ENCODE measurements around the gene MMP11.
A peak's percentile ranks its signal among the peaks of the same experiment; 100 is the strongest.

The MMP11 gene

GRCh38 chr22:23781065-23781464 is 8.4 kb downstream of the MMP11 start:
- no peak for DNase-seq (ENCODE audit: low read depth)

- DNase-seq (ENCODE audit: low read depth): no peak
These were observed 9.0 kb downstream of the MMP11 start for GRCh38 chr22:23781511-23782183.

- no peak for DNase-seq (ENCODE audit: low read depth)
These were observed 9.6 kb downstream of the MMP11 start for GRCh38 chr22:23782252-23782651.

GRCh38 chr22:23782703-23783102 is 10.1 kb downstream of the MMP11 start:
- no peak for DNase-seq (ENCODE audit: low read depth)

DNA sequence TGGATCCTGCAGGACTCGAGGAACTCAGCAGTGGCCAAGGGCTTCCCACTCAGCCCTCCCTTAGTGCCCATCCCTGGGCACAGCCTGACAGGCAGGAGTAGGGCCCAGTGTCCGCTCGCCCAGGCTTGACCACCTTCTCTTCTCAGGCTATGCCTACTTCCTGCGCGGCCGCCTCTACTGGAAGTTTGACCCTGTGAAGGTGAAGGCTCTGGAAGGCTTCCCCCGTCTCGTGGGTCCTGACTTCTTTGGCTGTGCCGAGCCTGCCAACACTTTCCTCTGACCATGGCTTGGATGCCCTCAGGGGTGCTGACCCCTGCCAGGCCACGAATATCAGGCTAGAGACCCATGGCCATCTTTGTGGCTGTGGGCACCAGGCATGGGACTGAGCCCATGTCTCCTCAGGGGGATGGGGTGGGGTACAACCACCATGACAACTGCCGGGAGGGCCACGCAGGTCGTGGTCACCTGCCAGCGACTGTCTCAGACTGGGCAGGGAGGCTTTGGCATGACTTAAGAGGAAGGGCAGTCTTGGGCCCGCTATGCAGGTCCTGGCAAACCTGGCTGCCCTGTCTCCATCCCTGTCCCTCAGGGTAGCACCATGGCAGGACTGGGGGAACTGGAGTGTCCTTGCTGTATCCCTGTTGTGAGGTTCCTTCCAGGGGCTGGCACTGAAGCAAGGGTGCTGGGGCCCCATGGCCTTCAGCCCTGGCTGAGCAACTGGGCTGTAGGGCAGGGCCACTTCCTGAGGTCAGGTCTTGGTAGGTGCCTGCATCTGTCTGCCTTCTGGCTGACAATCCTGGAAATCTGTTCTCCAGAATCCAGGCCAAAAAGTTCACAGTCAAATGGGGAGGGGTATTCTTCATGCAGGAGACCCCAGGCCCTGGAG is 10.9 kb downstream of the MMP11 start:
- no peak for DNase-seq (ENCODE audit: low read depth)

DNA sequence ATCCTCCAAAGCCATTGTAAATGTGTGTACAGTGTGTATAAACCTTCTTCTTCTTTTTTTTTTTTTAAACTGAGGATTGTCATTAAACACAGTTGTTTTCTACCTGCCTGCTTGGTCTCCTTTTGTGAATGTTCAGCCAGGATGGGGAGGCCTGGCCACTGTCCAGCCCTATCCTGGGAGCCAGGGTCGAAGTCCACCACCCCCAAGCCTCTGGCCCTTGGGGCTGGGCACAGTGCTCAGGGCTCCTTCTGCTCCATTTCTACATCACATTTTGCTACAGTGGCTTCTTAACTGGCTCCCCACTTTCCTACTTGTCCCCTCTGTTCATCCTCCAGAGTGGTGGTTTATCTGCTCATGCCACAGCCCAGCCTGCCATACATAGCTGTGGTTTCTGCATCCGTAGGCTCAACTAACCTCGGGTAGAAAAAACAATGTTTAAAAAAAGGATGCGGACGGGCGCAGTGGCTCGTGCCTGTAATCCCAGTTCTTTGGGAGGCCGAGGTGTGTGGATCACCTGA is 11.6 kb downstream of the MMP11 start:
- DNase-seq (ENCODE audit: low read depth): no peak

- DNase-seq (ENCODE audit: low read depth): no peak
These were observed 13.6 kb downstream of the MMP11 start for GRCh38 chr22:23786261-23786710.

DNA sequence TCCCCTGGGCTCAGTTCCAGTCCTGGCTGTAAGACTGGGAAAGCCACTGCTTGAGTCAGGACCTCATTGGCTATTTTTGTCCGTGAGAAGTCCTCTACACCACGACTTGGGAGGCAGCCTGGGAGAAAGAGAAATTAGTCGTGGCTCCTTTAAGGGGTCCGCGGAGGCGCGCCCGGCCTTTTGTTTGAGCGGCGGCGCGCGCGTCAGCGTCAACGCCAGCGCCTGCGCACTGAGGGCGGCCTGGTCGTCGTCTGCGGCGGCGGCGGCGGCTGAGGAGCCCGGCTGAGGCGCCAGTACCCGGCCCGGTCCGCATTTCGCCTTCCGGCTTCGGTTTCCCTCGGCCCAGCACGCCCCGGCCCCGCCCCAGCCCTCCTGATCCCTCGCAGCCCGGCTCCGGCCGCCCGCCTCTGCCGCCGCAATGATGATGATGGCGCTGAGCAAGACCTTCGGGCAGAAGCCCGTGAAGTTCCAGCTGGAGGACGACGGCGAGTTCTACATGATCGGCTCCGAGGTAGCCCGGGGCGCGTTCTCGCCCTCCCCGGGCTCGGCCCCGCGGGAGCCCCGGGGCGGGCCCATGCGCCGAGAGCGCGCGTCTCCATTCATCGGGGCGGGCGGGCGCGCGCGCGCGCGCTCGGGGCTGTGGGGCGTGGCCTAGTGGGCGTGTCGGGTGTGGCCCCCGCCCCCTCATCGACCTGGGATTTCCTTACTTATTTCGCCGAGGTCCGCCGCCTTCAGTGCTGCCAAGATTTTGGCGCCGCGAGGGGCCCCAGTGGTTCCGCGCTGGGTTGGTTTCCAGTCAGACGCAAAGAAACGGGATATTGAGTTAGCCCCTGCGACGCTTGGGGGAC is 14.3 kb downstream of the MMP11 start, which contains the start of gene SMARCB1:
SMARCB1 (plus strand) TSS at position 215 of the 848 bp plus-strand sequence; CDS start at position 419, 204 bp downstream.
- DNase-seq (ENCODE audit: low read depth): peak; percentile 86

- DNase-seq (ENCODE audit: low read depth): no peak
These were observed 14.9 kb downstream of the MMP11 start for GRCh38 chr22:23787600-23787896.

DNA sequence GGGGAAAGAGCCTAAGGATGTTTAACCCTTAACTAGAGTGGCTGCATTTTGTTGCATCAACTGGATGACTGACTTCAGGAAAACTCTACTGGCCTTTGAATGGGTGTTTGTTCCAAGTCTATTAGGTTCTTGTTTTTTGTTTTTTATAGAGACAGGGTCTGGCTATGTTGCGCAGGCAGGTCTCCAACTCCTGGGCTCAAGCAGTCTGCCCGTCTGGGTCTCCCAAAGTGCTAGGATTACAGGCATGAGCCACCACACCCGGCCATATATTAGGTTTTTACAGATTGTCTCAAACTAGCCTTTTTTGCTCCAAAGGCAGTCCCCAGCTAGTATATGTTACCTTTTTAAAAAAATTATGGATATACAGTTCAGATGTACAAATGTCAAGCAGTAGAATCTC is 15.3 kb downstream of the MMP11 start:
- DNase-seq (ENCODE audit: low read depth): no peak

DNA sequence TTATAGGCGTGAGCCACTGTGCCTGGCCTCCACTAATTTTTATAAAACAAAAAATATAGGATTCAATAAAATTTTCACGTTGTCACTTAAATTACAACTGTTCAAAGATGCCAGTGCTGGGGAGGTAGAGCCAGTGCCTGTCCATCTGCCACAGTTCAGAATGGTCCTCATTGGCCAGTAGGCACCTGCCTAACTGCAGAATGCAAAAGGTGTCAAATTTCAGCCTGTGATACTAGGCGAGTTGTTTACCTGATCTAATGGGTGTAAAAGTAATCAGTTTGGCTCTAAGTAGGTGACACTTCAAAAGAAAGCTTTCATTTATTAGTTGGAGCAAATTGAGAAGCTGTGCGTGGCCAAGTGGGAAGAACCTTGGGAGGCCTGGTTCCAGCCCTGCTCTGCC is 16.5 kb downstream of the MMP11 start:
- DNase-seq (ENCODE audit: low read depth): no peak

GRCh38 chr22:23789638-23790037 is 17.0 kb downstream of the MMP11 start:
- DNase-seq (ENCODE audit: low read depth): no peak

DNA sequence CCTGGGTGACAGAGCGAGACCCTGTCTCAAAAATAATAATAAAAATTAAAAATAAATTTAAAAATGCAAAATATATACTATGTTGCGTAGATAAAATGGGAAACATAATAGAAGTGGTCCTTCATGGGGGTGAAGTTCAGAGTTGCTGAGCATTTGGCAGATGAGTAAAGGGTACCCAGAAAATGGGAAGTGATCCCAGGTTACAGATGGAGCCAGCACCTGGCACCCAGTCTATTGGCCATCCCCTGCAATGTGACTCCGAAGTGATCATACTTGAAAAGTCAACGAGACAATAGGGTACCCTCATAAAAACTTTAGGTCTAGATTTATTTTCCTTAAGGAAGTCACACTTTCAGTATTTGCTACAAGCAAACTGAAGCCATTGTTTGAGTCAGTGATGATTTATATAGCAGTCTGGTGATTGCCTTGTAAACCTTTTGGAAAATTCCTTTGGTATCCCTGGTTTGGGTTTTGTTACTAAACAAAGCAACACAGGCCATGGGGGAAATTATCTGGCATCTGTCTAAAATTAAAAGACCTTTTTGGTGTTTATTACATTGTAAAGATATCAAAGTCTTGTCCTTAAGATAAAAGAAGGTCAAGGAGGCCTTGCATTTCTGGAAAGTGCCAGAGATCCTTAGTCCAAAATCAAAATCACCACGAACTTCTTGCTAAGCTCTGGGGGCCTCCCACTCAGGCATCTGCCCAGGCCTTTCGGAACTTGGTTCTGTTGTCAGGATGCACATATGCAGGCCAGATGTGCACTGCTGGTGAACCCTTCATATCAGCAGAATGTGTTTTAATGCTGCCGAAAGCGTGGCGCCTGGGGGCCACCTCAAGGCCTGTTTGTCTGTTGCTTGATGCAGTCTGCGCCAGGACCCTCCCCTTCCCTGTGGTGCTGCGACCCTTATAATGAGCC is 18.4 kb downstream of the MMP11 start:
- DNase-seq (ENCODE audit: low read depth): no peak

- DNase-seq (ENCODE audit: low read depth): no peak
These were observed 19.3 kb downstream of the MMP11 start for GRCh38 chr22:23791738-23792645.

DNA sequence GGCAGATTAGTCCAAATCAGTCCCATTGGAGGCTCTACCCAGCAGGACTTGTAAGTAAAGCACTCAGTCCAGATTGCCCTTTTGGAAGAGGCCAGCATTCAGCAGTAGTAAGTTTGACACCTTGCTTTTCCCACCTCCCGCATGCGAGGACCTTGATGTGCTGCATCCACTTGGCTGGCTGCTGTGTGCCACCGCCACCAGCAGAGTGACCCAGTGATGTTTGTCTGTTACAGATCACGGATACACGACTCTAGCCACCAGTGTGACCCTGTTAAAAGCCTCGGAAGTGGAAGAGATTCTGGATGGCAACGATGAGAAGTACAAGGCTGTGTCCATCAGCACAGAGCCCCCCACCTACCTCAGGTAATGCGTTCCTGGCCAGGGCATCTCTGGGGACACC is 20.7 kb downstream of the MMP11 start:
- DNase-seq (ENCODE audit: low read depth): no peak

- DNase-seq (ENCODE audit: low read depth): no peak
These were observed 23.8 kb downstream of the MMP11 start for GRCh38 chr22:23796461-23796860.

DNA sequence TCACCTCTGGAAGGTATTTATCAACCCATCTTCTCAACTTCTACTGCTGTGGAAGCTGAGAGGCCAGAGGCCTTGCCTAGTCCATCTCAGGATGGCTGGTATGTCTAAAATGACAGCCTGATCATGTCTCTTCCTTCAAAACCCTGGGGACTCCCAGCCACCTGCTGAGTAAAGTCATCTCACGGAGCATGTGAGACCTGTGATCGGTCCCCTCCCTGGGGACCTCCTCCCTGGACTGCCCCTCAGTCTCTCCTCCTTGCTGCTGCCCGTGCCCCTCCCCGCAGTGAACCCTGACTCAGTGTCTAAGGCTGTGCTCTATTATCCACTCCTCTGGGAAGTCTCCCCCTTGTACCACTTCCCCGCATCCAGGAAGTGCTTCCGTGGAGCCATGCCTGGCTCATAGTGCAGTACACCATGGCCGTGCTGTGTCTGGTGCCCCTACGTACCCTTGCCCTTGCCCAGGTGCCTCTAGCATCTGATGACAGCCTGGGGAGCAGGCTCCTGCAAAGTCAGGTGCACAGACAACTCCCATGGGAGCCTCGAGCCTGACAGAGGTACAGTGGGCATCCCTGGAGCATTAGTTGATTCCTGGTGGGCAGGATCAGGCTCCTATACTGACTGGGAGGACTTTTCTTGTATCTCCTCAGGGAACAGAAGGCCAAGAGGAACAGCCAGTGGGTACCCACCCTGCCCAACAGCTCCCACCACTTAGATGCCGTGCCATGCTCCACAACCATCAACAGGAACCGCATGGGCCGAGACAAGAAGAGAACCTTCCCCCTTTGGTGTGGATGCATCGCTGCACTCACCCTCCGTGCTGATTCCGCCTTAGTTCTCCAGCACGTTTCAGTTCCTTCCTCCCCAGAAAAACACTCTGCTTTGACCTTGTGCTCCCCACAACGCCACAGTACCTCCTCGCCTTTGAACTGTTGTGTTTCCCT is 27.9 kb downstream of the MMP11 start:
- DNase-seq (ENCODE audit: low read depth): no peak

- DNase-seq (ENCODE audit: low read depth): no peak
These were observed 28.7 kb downstream of the MMP11 start for GRCh38 chr22:23801238-23801821.
